Thoracic aorta (tissue), 2 donors: ENCODE data around the gene SEMA4D. TPM values are rescaled to one million over a fixed set of nuclear protein-coding genes. Genes with fewer than 3 reads are reported as not detected.

ENCODE experiments used
- ATAC-seq: fragments of 150-250 bp; one replicate; pipeline ENCODE4 v1.8.0; 2017; ENCODE audit warnings: low read depth; ENCODE audit not compliant: insufficient number of reproducible peaks, low FRiP score
- DNase-seq: peaks from one replicate; pipeline ENCODE4 v3.0.0-alpha.2; 2020; ENCODE audit warnings: low spot score
- H3K27ac ChIP-seq, 2 donors: fragments of 200-600 bp; sonication (generic); 1 replicate in 1 of 2; 2 replicates in 1 of 2; pipeline ENCODE4 v1.5.1; 2016; ENCODE audit warnings: mild to moderate bottlenecking in 2 of 2, moderate library complexity in 2 of 2
- H3K27me3 ChIP-seq: fragments of 200-600 bp; sonication (generic); replicated peaks from 2 replicates; pipeline ENCODE4 v1.6.0; 2016; ENCODE audit warnings: mild to moderate bottlenecking; ENCODE audit not compliant: insufficient read depth
- H3K36me3 ChIP-seq: fragments of 200-600 bp; sonication (generic); one replicate; pipeline ENCODE4 v1.5.1; 2016
- H3K4me1 ChIP-seq, 2 donors: fragments of 200-600 bp; sonication (generic); 1 replicate in 1 of 2; 2 replicates in 1 of 2; pipeline versions ENCODE4 v1.5.1 to v1.6.0; 2016; ENCODE audit warnings: low read depth in 2 of 2, mild to moderate bottlenecking in 1 of 2; ENCODE audit not compliant: control insufficient read depth in 1 of 2
- H3K4me3 ChIP-seq: fragments of 200-600 bp; sonication (generic); 2 replicates; pipeline ENCODE4 v1.5.1; 2016; ENCODE audit warnings: mild to moderate bottlenecking
- H3K9me3 ChIP-seq: fragments of 200-600 bp; sonication (generic); 2 replicates; pipeline ENCODE4 v1.5.1; 2016
- total RNA-seq, 2 donors: library from RNA; depleted of rRNA; stranded (reverse); fragments of >200 nt; gene quantifications; one replicate each; pipeline versions ENCODE4 v1.1.0 to v1.2.3, GENCODE V29; 2016
- TF ChIP-seq, protein P1 (sequence below): fragments of 200-600 bp; sonication (generic); IDR thresholded peaks from one replicate; pipeline ENCODE4 v1.5.1; 2019; ENCODE audit warnings: antibody characterized with exemption

SEMA4D gene
- total RNA-seq, 2 donors from 2014 or later: 16.9 to 20.2 TPM

DNA sequence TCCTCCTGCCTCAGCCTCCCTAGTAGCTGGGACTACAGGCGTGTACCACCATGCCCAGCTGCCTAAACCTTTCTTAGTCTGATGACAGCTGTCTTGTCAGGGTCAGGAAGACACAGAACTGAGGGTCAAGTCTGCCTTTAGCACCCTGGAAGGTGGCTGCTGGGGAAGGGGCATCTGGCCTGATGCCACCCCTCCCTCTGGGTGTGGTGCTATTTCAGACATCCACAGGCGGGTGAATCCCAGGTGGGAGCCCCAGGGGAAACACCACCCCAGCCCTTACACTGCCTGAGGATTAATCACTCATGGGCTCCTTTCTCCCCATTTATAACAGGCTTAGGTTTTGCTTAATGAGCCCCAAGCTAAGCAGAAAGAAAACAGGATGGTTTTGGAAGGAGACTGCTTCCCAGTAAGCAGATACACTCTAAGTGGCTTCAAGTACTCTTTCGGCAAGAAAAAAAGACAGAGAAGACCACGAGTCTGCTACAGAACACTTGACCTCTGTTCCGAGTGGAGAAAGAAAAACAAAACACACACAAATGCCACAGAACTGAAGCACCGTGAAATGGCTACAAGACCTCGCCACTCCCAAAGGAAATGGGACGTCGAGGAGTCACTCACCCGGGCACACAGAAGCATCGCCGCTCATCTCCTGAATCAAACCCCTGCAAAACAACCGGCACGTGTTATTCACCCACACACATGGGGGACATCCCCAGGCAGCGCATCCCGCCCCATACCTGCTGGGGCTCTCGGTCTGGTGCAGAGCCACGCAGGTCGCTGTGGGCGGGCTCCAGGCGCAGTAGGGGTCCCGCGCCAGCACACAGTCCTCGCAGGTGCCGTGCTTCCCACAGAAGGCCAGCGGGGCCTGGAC is 117.2 kb downstream of the SEMA4D start:
- Histone ChIP-seq H3K27me3 (no peaks in the 10 kb centered on the region), H3K4me3 (no peak overlapping the region), H3K9me3 (no peaks in the 10 kb centered on the region), H3K4me1 (no peaks in the 10 kb centered on the region), H3K36me3 (peaks cover 4% of the 10 kb centered on the region), H3K27ac (no peak overlapping the region)
- no peak for DNase-seq
- TF ChIP-seq, protein P1, sequence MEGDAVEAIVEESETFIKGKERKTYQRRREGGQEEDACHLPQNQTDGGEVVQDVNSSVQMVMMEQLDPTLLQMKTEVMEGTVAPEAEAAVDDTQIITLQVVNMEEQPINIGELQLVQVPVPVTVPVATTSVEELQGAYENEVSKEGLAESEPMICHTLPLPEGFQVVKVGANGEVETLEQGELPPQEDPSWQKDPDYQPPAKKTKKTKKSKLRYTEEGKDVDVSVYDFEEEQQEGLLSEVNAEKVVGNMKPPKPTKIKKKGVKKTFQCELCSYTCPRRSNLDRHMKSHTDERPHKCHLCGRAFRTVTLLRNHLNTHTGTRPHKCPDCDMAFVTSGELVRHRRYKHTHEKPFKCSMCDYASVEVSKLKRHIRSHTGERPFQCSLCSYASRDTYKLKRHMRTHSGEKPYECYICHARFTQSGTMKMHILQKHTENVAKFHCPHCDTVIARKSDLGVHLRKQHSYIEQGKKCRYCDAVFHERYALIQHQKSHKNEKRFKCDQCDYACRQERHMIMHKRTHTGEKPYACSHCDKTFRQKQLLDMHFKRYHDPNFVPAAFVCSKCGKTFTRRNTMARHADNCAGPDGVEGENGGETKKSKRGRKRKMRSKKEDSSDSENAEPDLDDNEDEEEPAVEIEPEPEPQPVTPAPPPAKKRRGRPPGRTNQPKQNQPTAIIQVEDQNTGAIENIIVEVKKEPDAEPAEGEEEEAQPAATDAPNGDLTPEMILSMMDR: no peak
- no peak for ATAC-seq

- H3K27me3 ChIP-seq: no peaks in the 10 kb centered on the region
- no peaks in the 10 kb centered on the region for H3K4me1 ChIP-seq
- ATAC-seq: no peak
- H3K36me3 ChIP-seq: peaks cover 4% of the 10 kb centered on the region
- H3K4me3 ChIP-seq: no peak overlapping the region
- TF ChIP-seq, protein P1: no peak
- no peak for DNase-seq
- no peaks in the 10 kb centered on the region for H3K9me3 ChIP-seq
- no peak overlapping the region for H3K27ac ChIP-seq
Observed at GRCh38 chr9:89379508-89380115, 118.3 kb downstream of the SEMA4D start.

DNA sequence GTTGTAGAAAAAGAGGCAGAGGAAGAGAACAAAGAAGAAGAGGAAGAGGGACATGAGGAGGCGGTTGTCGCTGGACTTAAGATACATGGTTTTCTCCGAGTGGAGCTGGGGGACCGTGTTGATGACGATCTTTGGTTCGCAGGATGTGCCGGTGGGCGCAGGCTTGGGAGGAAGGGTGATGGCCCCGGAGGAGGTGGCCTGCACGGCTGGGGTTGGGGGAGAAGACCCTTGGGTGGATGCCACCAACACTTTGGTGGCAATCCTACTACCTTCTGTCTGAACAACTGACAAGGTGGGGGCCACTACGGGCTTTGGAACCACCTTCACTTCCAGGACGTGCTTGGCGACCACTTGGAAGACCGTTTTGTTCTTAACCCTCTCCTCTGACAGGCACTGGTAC is 118.9 kb downstream of the SEMA4D start:
- Histone ChIP-seq H3K4me3 (no peak overlapping the region), H3K4me1 (no peaks in the 10 kb centered on the region), H3K9me3 (no peaks in the 10 kb centered on the region), H3K27me3 (no peaks in the 10 kb centered on the region), H3K27ac (no peak overlapping the region), H3K36me3 (peaks cover 4% of the 10 kb centered on the region)
- TF ChIP-seq, protein P1: no peak
- DNase-seq (no peak), ATAC-seq (no peak)

- no peaks in the 10 kb centered on the region for H3K4me1 ChIP-seq
- no peaks in the 10 kb centered on the region for H3K27me3 ChIP-seq
- peaks cover 4% of the 10 kb centered on the region for H3K36me3 ChIP-seq
- ATAC-seq (no peak), DNase-seq (no peak)
- H3K4me3 ChIP-seq: no peak overlapping the region
- TF ChIP-seq, protein P1: no peak
- H3K27ac ChIP-seq: no peak overlapping the region
- H3K9me3 ChIP-seq: no peaks in the 10 kb centered on the region
Observed at GRCh38 chr9:89378541-89378940, 119.4 kb downstream of the SEMA4D start.

DNA sequence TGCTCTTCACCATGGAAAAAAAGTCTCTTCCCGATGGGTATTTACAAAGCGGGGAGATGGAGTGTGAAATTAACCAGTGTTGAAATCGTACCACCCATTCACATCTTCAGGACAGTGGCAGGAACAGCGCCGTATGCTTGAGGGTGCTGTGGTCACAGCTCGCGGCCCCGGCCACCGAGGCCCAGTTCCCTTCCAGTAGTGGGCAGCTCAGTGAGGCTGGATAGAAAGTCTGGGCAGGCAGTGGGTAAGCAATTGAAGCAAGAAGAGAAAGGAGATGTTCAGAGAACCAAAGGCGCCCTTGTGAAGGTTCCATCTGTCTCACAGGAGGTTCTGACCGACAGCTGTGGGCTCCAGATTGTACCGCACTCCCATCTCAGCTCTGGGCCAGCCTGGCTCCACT is 120.5 kb downstream of the SEMA4D start:
- no peak for ATAC-seq
- no peak for DNase-seq
- Histone ChIP-seq H3K9me3 (no peaks in the 10 kb centered on the region), H3K4me3 (no peak overlapping the region), H3K4me1 (no peaks in the 10 kb centered on the region), H3K27me3 (no peaks in the 10 kb centered on the region), H3K27ac (no peak overlapping the region), H3K36me3 (peaks cover 4% of the 10 kb centered on the region)
- TF ChIP-seq, protein P1: no peak
